ENCODE results near the gene ZNF335.

ZNF335 gene

DNA sequence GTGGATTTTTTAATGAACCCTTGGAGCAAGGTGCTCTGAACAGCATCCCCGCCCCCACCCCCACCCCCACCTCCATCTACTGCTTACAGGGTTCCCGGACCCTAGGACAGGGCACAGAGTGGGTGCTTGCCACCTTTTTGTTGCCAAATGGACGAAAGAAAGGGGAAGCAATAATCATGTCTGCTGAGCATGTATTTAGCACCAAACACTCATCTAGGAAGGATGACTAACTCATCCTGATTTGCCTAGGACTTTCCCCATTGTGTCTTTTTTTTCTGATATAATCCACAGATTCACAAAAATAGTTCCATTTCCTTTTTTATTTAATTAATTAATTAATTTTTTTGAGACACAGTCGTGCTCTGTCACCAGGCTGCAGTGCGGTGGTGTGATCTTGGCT is 58.9 kb downstream of the ZNF335 start:
- Histone ChIP-seq H3K9me3 (replicated peaks in 1 of 2; ENCODE audit: control insufficient read depth in 2 of 2, insufficient read depth in 1 of 2, low read depth in 1 of 2, low read length in 2 of 2) (no peaks in the 10 kb centered on the region), H2AFZ (ENCODE audit: low read length) (no peak overlapping the region), H4K91ac (ENCODE audit: low read depth, low read length, poor library complexity) (no peak overlapping the region), H3K4me2 (ENCODE audit: insufficient read depth, low read length, poor library complexity, severe bottlenecking) (no peak overlapping the region), H3K9ac (ENCODE audit: low read depth, low read length, poor library complexity) (no peak overlapping the region), H3K4me1 (ENCODE audit: control insufficient read depth in 2 of 2, insufficient read depth in 1 of 2, low read depth in 1 of 2, low read length in 2 of 2) (peaks cover 6 to 12% of the 10 kb centered on the region in 2 donors), H4K8ac (ENCODE audit: low read depth, low read length) (no peak overlapping the region), H3K4ac (ENCODE audit: low read length) (no peak overlapping the region), H2AK5ac (ENCODE audit: low read depth, low read length) (no peak overlapping the region), H3K36me3 (replicated peaks in 1 of 2; ENCODE audit: control insufficient read depth in 2 of 2, insufficient read depth in 2 of 2, low read length in 2 of 2) (peaks cover 10 to 21% of the 10 kb centered on the region in 2 donors), H3K79me1 (ENCODE audit: low read depth, low read length) (no peaks in the 10 kb centered on the region), H2BK12ac (ENCODE audit: low read length) (no peak overlapping the region), H2BK5ac (ENCODE audit: low read length) (no peak overlapping the region), H3K4me3 (ENCODE audit: low read length in 2 of 2) (no peak overlapping the region), H3K27me3 (ENCODE audit: control insufficient read depth in 3 of 3, insufficient read depth in 3 of 3, low read depth in 1 of 3, low read length in 3 of 3) (no peaks in the 10 kb centered on the region), H3K23ac (ENCODE audit: low read depth, low read length, poor library complexity) (no peak overlapping the region), H3K27ac (replicated peaks; ENCODE audit: low read length) (no peak overlapping the region), H2BK15ac (ENCODE audit: low read length) (no peak overlapping the region), H3K14ac (ENCODE audit: low read length) (no peak overlapping the region), H2BK120ac (ENCODE audit: low read depth, low read length) (no peak overlapping the region), H3K18ac (ENCODE audit: low read length) (no peak overlapping the region)
- DNase-seq (ENCODE audit: low spot score) = no peak
- WGBS, 2 donors (ENCODE audit: extremely low coverage in 2 of 2, insufficient read length in 2 of 2, insufficient replicate concordance in 1 of 2) = no CpG with 5 or more reads among the region's 5 CpGs

DNA sequence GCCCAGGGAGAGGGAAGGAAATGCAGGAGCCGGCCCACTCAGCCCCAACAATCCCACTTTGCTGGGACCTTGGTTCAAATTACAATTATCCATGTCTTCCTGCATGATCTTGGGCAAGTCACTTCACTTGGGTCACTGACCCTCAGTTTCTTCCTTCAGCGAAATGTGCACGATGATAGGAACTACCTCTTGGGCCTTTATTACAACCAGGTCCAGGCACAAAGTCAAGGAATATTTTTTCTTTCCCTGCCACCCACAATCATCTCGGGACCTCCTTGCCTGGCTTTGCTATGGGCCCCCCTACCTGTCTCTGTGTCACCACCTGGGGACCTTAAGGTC is 59.7 kb downstream of the ZNF335 start:
- no CpG with 5 or more reads among the region's 4 CpGs for WGBS, 2 donors (ENCODE audit: extremely low coverage in 2 of 2, insufficient read length in 2 of 2, insufficient replicate concordance in 1 of 2)

GRCh38 chr20:45911486-45912343 is 60.3 kb downstream of the ZNF335 start, which contains the start of gene PLTP:
Gene PLTP (minus strand): TSS chr20:45912155. CDS start chr20:45911452, 703 bp downstream.
- peaks cover 6 to 12% of the 10 kb centered on the region in 2 donors for H3K4me1 ChIP-seq (ENCODE audit: control insufficient read depth in 2 of 2, insufficient read depth in 1 of 2, low read depth in 1 of 2, low read length in 2 of 2)
- peak within 1 kb of the TSS; percentile 86 for H3K18ac ChIP-seq (ENCODE audit: low read length)
- WGBS, 2 donors (ENCODE audit: extremely low coverage in 2 of 2, insufficient read length in 2 of 2, insufficient replicate concordance in 1 of 2) = no CpG with 5 or more reads among the region's 58 CpGs
- peak within 1 kb of the TSS; percentile 98 for H3K23ac ChIP-seq (ENCODE audit: low read depth, low read length, poor library complexity)
- peaks cover 19 to 35% of the 10 kb centered on the region in 2 donors for H3K36me3 ChIP-seq (replicated peaks in 1 of 2; ENCODE audit: control insufficient read depth in 2 of 2, insufficient read depth in 2 of 2, low read length in 2 of 2)
- peak within 1 kb of the TSS; percentile 14 for H2BK12ac ChIP-seq (ENCODE audit: low read length)
- peak within 1 kb of the TSS; percentile 98 for H3K14ac ChIP-seq (ENCODE audit: low read length)
- H3K9me3 ChIP-seq (replicated peaks in 1 of 2; ENCODE audit: control insufficient read depth in 2 of 2, insufficient read depth in 1 of 2, low read depth in 1 of 2, low read length in 2 of 2) = no peaks in the 10 kb centered on the region
- H4K8ac ChIP-seq (ENCODE audit: low read depth, low read length) = peak within 1 kb of the TSS; percentile 56
- DNase-seq (ENCODE audit: low spot score) = peak; percentile 78
- no peaks in the 10 kb centered on the region for H3K27me3 ChIP-seq (ENCODE audit: control insufficient read depth in 3 of 3, insufficient read depth in 3 of 3, low read depth in 1 of 3, low read length in 3 of 3)
- peak within 1 kb of the TSS; percentile 35 for H2BK120ac ChIP-seq (ENCODE audit: low read depth, low read length)
- no peaks in the 10 kb centered on the region for H3K79me1 ChIP-seq (ENCODE audit: low read depth, low read length)
- H3K4ac ChIP-seq (ENCODE audit: low read length) = no peak within 1 kb of the TSS
- peak within 1 kb of the TSS; percentile 97 for H2AK5ac ChIP-seq (ENCODE audit: low read depth, low read length)
- no peak within 1 kb of the TSS for H4K91ac ChIP-seq (ENCODE audit: low read depth, low read length, poor library complexity)
- H2BK5ac ChIP-seq (ENCODE audit: low read length) = peak within 1 kb of the TSS; percentile 88
- peak within 1 kb of the TSS; percentile 90 for H3K4me2 ChIP-seq (ENCODE audit: insufficient read depth, low read length, poor library complexity, severe bottlenecking)
- H3K27ac ChIP-seq (replicated peaks; ENCODE audit: low read length) = peak within 1 kb of the TSS; percentile 94
- H3K4me3 ChIP-seq (ENCODE audit: low read length in 2 of 2) = peak within 1 kb of the TSS; percentile 54 to 85
- H2BK15ac ChIP-seq (ENCODE audit: low read length) = peak within 1 kb of the TSS; percentile 62
- H3K9ac ChIP-seq (ENCODE audit: low read depth, low read length, poor library complexity) = peak within 1 kb of the TSS; percentile 96
- H2AFZ ChIP-seq (ENCODE audit: low read length) = peak within 1 kb of the TSS; percentile 92

More for the DNA sequence above, 59.7 kb downstream of the ZNF335 start:
- Histone ChIP-seq H3K4me2 (ENCODE audit: insufficient read depth, low read length, poor library complexity, severe bottlenecking) (peak overlapping the region; percentile 90), H3K9me3 (replicated peaks in 1 of 2; ENCODE audit: control insufficient read depth in 2 of 2, insufficient read depth in 1 of 2, low read depth in 1 of 2, low read length in 2 of 2) (no peaks in the 10 kb centered on the region), H3K27me3 (ENCODE audit: control insufficient read depth in 3 of 3, insufficient read depth in 3 of 3, low read depth in 1 of 3, low read length in 3 of 3) (no peaks in the 10 kb centered on the region), H4K8ac (ENCODE audit: low read depth, low read length) (no peak overlapping the region), H3K4me3 (ENCODE audit: low read length in 2 of 2) (peak overlapping the region; percentile 54 to 68), H3K14ac (ENCODE audit: low read length) (no peak overlapping the region), H2BK15ac (ENCODE audit: low read length) (peak overlapping the region; percentile 20), H3K18ac (ENCODE audit: low read length) (peak overlapping the region; percentile 84), H3K9ac (ENCODE audit: low read depth, low read length, poor library complexity) (no peak overlapping the region), H2AK5ac (ENCODE audit: low read depth, low read length) (no peak overlapping the region), H2AFZ (ENCODE audit: low read length) (peak overlapping the region; percentile 92), H3K4me1 (ENCODE audit: control insufficient read depth in 2 of 2, insufficient read depth in 1 of 2, low read depth in 1 of 2, low read length in 2 of 2) (peaks cover 6 to 12% of the 10 kb centered on the region in 2 donors), H2BK12ac (ENCODE audit: low read length) (no peak overlapping the region), H2BK5ac (ENCODE audit: low read length) (no peak overlapping the region), H3K36me3 (replicated peaks in 1 of 2; ENCODE audit: control insufficient read depth in 2 of 2, insufficient read depth in 2 of 2, low read length in 2 of 2) (peaks cover 18 to 29% of the 10 kb centered on the region in 2 donors), H4K91ac (ENCODE audit: low read depth, low read length, poor library complexity) (no peak overlapping the region), H3K4ac (ENCODE audit: low read length) (no peak overlapping the region), H3K27ac (replicated peaks; ENCODE audit: low read length) (no peak overlapping the region), H3K23ac (ENCODE audit: low read depth, low read length, poor library complexity) (no peak overlapping the region), H3K79me1 (ENCODE audit: low read depth, low read length) (no peaks in the 10 kb centered on the region), H2BK120ac (ENCODE audit: low read depth, low read length) (no peak overlapping the region)
- no peak for DNase-seq (ENCODE audit: low spot score)

Measured in neuronal stem cell (in vitro differentiated cells).